Measurements from ENCODE around the gene INPP4B.

The INPP4B gene

DNA sequence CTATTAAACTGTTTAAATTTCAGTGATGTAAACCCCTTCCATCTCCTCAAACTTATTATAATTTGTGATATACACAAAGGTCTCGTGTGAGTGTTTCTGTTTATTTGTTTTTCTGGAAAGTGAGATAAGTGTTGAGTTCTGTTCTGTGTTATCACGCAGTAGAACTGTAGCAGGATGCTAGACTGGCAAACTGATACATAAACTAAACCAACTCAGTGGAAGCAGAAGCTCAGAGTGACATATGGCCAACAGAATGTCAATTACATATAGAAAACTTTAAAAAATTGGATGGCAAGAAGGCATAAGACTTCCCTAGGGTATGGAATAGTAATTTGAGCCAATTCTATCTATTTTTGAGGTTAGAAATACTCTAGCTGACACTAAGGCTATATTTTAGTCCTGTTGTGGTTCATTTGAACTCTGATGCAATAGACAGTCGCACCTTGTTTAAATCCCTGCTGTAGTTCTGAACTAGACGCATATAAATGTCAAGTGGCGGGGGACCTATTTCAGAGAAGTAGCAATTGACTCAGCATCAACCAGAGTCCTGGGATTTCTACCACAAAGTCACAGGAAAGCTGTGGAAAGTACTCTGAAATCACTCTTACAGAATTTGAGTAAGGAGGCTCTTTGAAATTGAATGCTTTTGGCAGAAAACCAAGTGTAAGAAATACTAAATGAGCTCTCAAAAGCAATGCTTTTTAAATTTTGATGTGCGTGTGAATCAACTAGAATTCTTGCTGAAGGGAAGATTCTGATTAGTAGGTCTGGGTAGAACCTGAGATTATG, 294.4 kb downstream of the INPP4B start:
- H3K27me3 ChIP-seq (ENCODE audit: insufficient read depth, poor library complexity, severe bottlenecking): no peaks in the 10 kb centered on the region

DNA sequence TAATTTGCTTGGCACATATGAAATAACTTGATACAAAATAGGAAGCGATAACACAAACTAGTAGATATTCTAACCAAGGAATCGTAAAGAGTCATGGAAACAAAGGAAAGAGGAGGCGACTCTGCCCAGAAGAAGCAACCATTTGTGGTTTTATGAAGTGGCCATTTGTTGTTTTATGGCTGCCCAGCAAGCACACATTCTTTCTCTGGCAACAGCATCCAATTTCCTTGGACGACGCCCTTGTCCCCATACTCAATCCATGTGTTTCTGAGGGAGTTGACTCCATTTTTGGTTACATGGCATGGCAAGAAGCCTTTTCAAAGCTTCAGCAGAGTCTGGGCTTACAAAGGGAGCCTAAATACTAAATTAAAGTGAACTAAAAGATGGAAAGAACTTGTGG, 295.1 kb downstream of the INPP4B start:
- Histone ChIP-seq H3K27me3 (ENCODE audit: insufficient read depth, poor library complexity, severe bottlenecking) (no peaks in the 10 kb centered on the region), H3K27ac (ENCODE audit: poor library complexity, severe bottlenecking) (peak overlapping the region; percentile 100), H3K4me3 (ENCODE audit: severe bottlenecking) (no peak overlapping the region), H3K9me3 (ENCODE audit: severe bottlenecking) (no peaks in the 10 kb centered on the region), H3K4me1 (ENCODE audit: insufficient read depth, poor library complexity, severe bottlenecking) (peaks cover 51% of the 10 kb centered on the region), H3K36me3 (ENCODE audit: low read depth) (no peaks in the 10 kb centered on the region)
- no peak for ATAC-seq (ENCODE audit: low read depth)
- no peak for DNase-seq (ENCODE audit: low spot score)
- TF ChIP-seq, protein P1, sequence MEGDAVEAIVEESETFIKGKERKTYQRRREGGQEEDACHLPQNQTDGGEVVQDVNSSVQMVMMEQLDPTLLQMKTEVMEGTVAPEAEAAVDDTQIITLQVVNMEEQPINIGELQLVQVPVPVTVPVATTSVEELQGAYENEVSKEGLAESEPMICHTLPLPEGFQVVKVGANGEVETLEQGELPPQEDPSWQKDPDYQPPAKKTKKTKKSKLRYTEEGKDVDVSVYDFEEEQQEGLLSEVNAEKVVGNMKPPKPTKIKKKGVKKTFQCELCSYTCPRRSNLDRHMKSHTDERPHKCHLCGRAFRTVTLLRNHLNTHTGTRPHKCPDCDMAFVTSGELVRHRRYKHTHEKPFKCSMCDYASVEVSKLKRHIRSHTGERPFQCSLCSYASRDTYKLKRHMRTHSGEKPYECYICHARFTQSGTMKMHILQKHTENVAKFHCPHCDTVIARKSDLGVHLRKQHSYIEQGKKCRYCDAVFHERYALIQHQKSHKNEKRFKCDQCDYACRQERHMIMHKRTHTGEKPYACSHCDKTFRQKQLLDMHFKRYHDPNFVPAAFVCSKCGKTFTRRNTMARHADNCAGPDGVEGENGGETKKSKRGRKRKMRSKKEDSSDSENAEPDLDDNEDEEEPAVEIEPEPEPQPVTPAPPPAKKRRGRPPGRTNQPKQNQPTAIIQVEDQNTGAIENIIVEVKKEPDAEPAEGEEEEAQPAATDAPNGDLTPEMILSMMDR (IDR thresholded peaks at IDR 0.05; ENCODE audit: poor library complexity, severe bottlenecking): no peak

More for the DNA sequence above, 294.4 kb downstream of the INPP4B start:
- no peaks in the 10 kb centered on the region for H3K9me3 ChIP-seq (ENCODE audit: severe bottlenecking)
- peaks cover 54% of the 10 kb centered on the region for H3K4me1 ChIP-seq (ENCODE audit: insufficient read depth, poor library complexity, severe bottlenecking)
- DNase-seq (ENCODE audit: low spot score) (no peak), ATAC-seq (ENCODE audit: low read depth) (no peak)
- TF ChIP-seq, protein P1 (IDR thresholded peaks at IDR 0.05; ENCODE audit: poor library complexity, severe bottlenecking): no peak
- H3K36me3 ChIP-seq (ENCODE audit: low read depth): no peaks in the 10 kb centered on the region
- no peak overlapping the region for H3K4me3 ChIP-seq (ENCODE audit: severe bottlenecking)
- peak overlapping the region; percentile 100 for H3K27ac ChIP-seq (ENCODE audit: poor library complexity, severe bottlenecking)

DNA sequence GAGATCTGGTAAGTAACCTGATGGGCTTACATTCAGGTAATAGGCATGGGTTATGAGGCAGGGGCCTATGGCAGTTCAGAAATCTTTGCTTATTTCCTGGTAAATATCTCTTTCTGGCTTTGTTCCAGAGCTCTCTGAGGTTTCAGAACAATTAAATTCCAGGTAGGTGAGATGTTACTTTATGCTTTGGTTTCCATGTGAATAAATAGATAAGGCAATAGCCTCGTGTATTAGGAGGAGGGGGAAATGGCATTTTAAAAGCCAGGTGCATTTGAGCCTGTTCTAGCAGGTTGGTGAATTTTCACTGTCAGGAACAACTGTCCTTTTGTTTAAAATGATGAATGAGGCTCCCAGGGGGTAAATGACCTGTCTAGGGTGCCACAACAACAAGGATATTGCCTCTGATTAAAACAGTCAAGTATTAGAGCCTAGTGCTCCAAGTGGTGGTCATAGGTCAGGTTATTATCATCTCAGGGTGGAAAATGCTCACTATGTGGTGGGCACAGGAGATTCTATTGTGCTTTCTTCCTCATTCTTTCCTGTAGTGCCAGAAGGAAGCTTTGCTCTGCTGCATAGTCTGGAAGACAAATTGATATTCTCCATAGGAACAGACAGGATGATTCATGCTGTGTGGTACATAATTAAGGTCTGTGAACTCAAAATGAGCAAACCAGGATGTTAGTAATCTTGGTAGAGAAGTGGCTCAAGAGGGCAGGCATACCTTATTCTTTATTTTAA, 296.2 kb downstream of the INPP4B start:
- peaks cover 48% of the 10 kb centered on the region for H3K4me1 ChIP-seq (ENCODE audit: insufficient read depth, poor library complexity, severe bottlenecking)
- H3K4me3 ChIP-seq (ENCODE audit: severe bottlenecking): no peak overlapping the region
- H3K27me3 ChIP-seq (ENCODE audit: insufficient read depth, poor library complexity, severe bottlenecking): no peaks in the 10 kb centered on the region
- TF ChIP-seq, protein P1 (IDR thresholded peaks at IDR 0.05; ENCODE audit: poor library complexity, severe bottlenecking): peak; percentile 40
- peak; percentile 83 for ATAC-seq (ENCODE audit: low read depth)
- no peaks in the 10 kb centered on the region for H3K9me3 ChIP-seq (ENCODE audit: severe bottlenecking)
- H3K36me3 ChIP-seq (ENCODE audit: low read depth): no peaks in the 10 kb centered on the region
- H3K27ac ChIP-seq (ENCODE audit: poor library complexity, severe bottlenecking): peak overlapping the region; percentile 100
- peak; percentile 42 for DNase-seq (ENCODE audit: low spot score)

DNA sequence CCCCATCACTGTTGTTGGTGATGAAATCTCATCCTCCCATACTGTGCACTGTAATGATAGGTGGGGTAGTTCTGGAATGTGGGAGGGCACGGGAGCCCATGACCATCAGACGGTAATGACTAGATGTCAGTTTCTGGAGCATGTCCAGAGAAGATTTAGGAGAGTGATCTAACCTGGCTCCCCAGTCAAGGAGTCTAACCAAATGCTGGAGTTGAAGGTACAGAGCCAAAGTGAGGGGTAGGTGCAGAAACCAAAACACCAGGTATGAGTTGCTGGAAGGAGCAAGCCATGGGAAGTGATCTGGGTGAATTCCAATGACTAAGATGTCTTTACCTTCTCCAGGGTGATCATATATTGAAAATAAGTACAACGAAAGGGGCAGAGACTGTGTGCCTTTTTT, 296.9 kb downstream of the INPP4B start:
- H3K27me3 ChIP-seq (ENCODE audit: insufficient read depth, poor library complexity, severe bottlenecking): no peaks in the 10 kb centered on the region

More for the DNA sequence above, 296.9 kb downstream of the INPP4B start:
- Histone ChIP-seq H3K4me1 (ENCODE audit: insufficient read depth, poor library complexity, severe bottlenecking) (peaks cover 53% of the 10 kb centered on the region), H3K36me3 (ENCODE audit: low read depth) (no peaks in the 10 kb centered on the region), H3K9me3 (ENCODE audit: severe bottlenecking) (no peaks in the 10 kb centered on the region), H3K27ac (ENCODE audit: poor library complexity, severe bottlenecking) (peak overlapping the region; percentile 100), H3K4me3 (ENCODE audit: severe bottlenecking) (no peak overlapping the region)
- DNase-seq (ENCODE audit: low spot score): no peak
- TF ChIP-seq, protein P1 (IDR thresholded peaks at IDR 0.05; ENCODE audit: poor library complexity, severe bottlenecking): no peak
- ATAC-seq (ENCODE audit: low read depth): no peak; the same call in 2 of the 3 replicates

Measured in RWPE2 (cell line).